Right lung (tissue), 5 donors: ENCODE measurements around the gene SCN7A. TPM values are rescaled to one million over a fixed set of nuclear protein-coding genes. Genes with fewer than 3 reads are reported as not detected.
"Not testable (repeated sequence)": the region's sequence is repeated elsewhere in the genome, so short reads cannot be mapped to it uniquely, and the experiment has no call there.

ENCODE experiments used
- DNase-seq, 2 donors: peaks; one replicate each; pipeline ENCODE4 v3.0.0-alpha.2; 2013
- polyA plus RNA-seq, 5 donors: library from polyadenylated mRNA; unstranded; fragments of 120-200 nt; gene quantifications; one replicate each; pipeline versions ENCODE4 v1.2.1 to v1.2.3, GENCODE V29; 2013; ENCODE audit warnings: inconsistent platforms in 1 of 5, low replicate concordance in 1 of 5; ENCODE audit not compliant: insufficient read length in 5 of 5, insufficient read depth in 1 of 5

Gene SCN7A
- polyA plus RNA-seq, 5 donors, result 45.2 to 123 (median 99.0) TPM

- no peak for DNase-seq
Observed at GRCh38 chr2:166360426-166360825, 133.6 kb downstream of the SCN7A start.

GRCh38 chr2:166357950-166358321 is 136.1 kb downstream of the SCN7A start:
- not testable (repeated sequence) for DNase-seq

- DNase-seq, result no peak
Observed at GRCh38 chr2:166357068-166357949, 136.7 kb downstream of the SCN7A start.

Other genes starting within 250 kb of the SCN7A start
- gene SCN9A, start 118.3 kb downstream of the SCN7A start, polyA plus RNA-seq, result 10 to 100 TPM in 4 of 5 donors, 1 to 10 TPM in 1; 8.9 to 17.7 (median 15.3) TPM